Lower leg skin (tissue), 4 donors: ENCODE measurements around the gene HAUS7. TPM values are rescaled to one million over a fixed set of nuclear protein-coding genes. Genes with fewer than 3 reads are reported as not detected.

Source experiments
- DNase-seq, 2 donors: peaks; one replicate each; pipeline ENCODE4 v3.0.0-alpha.2; 2019; ENCODE audit warnings: low spot score in 2 of 2
- H3K4me3 ChIP-seq: fragments of 200-600 bp; sonication (generic); 2 replicates; pipeline ENCODE4 v1.5.1; 2017; ENCODE audit warnings: mild to moderate bottlenecking, low read depth; ENCODE audit not compliant: poor library complexity, severe bottlenecking
- CTCF ChIP-seq, 3 donors: fragments of 450-650 bp; IDR thresholded peaks; one replicate each; pipeline ENCODE4 v1.5.1; 2016; ENCODE audit warnings: antibody characterized with exemption in 3 of 3, mild to moderate bottlenecking in 3 of 3, moderate library complexity in 2 of 3
- POLR2A ChIP-seq, 2 donors: fragments of 450-650 bp; IDR thresholded peaks; one replicate each; pipeline ENCODE4 v1.6.1; 2016 to 2017; ENCODE audit warnings: antibody characterized with exemption in 2 of 2, mild to moderate bottlenecking in 1 of 2, moderate library complexity in 1 of 2
- WGBS, 2 donors: methylation state at CpG; one replicate each; pipeline ENCODE4 v1.1.5; 2018; 5-methylcytosine and 5-hydroxymethylcytosine counted together
- intact Hi-C: fragments of 100-400 bp; cut with DNase I; formaldehyde crosslinking; loops from one replicate; pipeline ENCODE4 v1.15.0; 2023; ENCODE audit warnings: low total_unique reads
- total RNA-seq, 4 donors: library from RNA; depleted of rRNA; stranded (reverse); fragments of >200 nt; gene quantifications; one replicate each; pipeline ENCODE4 v1.1.0, GENCODE V29; 2016

Gene HAUS7
- 10 to 100 TPM in 3 of 4 donors, 1 to 10 TPM in 1; 2.7 to 24.2 (median 13.6) TPM for total RNA-seq

DNA sequence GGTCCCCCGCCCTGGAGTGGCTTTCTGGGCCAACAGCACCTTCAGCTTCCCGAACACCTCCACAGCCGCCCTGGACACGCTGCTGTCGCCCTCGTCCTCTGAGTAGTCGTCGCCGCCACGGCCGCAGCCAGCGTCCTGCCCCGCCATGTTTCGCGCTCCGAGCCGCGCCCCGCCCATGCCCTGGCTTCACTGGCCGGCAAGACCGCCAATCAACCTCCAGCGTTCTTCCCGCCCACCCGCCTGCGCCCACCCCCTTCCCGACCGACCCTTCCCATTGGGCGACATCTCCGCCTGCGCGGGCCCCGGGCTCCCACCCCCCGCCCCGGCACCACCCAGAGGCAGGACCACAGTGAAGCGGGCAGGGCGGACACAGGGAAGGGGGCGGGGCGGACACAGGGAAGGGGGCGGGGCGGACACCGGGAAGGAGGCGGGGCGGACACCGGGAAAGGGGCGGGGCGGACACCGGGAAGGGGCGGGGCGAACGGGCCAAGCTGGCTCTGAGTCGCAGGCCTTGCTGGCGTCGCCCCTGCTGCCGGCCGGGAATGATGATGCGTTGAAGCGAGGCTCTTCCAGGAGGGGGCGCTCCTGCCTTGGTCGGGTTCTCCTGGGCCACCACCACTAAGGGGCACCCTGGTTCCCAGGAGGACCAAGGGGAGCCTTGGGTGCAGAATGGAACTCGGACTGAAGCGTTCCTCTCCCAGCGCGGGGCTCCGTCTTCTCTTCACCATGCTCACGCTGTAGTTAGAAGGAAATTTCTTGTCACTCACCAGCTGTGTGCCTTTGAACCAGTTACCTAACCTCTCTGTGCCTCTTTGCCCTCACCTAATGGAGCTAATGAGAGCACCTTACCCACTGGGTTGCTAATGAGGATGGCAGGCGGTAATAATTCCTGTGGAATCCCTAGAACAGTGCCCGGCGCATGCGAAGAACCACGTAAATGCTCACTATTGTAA is at the start of gene HAUS7:
HAUS7 (minus strand) TSS at position 166 of the 953 bp plus-strand sequence; CDS start at position 147, 19 bp downstream.
- intact Hi-C loops, result no loop called here
- peak; percentile 74 to 96 for DNase-seq
- peak within 1 kb of the TSS; percentile 42 for H3K4me3 ChIP-seq
- WGBS, 2 donors, result 37 to 49% methylated on average over 9 to 57 of the region's 70 CpGs
- no peak for TF ChIP-seq POLR2A (IDR thresholded peaks at IDR 0.05)
- TF ChIP-seq CTCF (IDR thresholded peaks at IDR 0.05), result no peak

GRCh38 chrX:153519569-153520286 is 49.4 kb upstream of the HAUS7 start:
- 40 to 65% methylated on average over 2 to 21 of the region's 21 CpGs for WGBS, 2 donors
- no peak for TF ChIP-seq POLR2A (IDR thresholded peaks at IDR 0.05)
- no peak for TF ChIP-seq CTCF (IDR thresholded peaks at IDR 0.05)
- no peak for DNase-seq
- H3K4me3 ChIP-seq, result no peak overlapping the region
- intact Hi-C loops, result no loop called here

DNA sequence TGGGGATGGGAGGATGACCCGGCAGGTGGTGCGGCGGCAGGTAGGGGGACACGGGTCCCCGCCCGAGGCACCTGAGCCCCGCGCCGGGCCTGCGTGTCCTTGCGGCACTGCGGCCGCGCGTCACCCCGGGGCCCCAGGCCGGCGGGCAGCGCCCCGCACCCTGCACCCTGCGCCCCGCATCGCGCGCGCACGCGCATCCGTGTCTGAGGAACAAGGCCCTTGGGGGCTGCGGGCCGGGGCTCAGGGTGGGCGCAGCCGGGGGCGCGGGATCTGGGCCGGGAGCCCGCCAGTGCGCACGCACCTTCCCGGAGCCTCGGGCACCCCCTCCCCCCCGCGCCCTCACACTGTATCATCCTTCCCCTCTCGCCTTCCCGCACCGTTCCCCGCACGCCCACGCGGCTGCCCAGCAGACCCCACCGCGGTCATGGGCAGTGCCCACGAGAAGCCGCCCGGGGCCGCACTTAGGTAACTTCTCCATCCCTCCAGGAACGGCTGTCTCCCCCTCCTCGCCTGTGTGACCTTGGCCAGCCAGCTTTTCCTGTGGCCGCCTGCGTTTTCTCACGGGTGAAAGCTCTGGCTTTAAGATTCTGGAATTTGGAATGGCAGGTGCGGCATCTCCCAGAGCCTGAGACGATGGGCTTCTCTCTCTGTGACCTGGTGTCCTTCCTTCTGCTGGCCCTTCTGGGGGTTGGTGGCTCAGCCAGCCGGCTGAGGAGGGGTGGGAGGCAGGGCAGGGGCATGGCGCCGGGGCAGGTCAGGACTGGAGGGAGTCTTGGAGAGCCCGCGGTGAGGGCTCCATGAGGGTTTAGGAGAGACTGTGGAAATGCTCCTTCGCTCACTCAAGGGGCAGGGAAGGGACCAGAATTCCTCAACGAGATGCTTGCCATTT is 47.8 kb upstream of the HAUS7 start:
- DNase-seq, result no peak
- 15 to 32% methylated on average over 13 to 31 of the region's 70 CpGs for WGBS, 2 donors
- H3K4me3 ChIP-seq, result no peak overlapping the region
- no peak for TF ChIP-seq POLR2A (IDR thresholded peaks at IDR 0.05)
- no peak for TF ChIP-seq CTCF (IDR thresholded peaks at IDR 0.05)
- intact Hi-C loops, result no loop called here

GRCh38 chrX:153517423-153517822 is 47.0 kb upstream of the HAUS7 start, which contains the start of gene ATP2B3:
ATP2B3 (plus strand) TSS chrX:153517642; CDS start chrX:153536248, 18,606 bp downstream.
- 7 to 29% methylated on average over 3 to 15 of the region's 50 CpGs for WGBS, 2 donors
- intact Hi-C loops, result no loop called here
- no peak for TF ChIP-seq CTCF (IDR thresholded peaks at IDR 0.05)
- no peak for TF ChIP-seq POLR2A (IDR thresholded peaks at IDR 0.05)
- H3K4me3 ChIP-seq, result no peak within 1 kb of the TSS
- no peak for DNase-seq

DNA sequence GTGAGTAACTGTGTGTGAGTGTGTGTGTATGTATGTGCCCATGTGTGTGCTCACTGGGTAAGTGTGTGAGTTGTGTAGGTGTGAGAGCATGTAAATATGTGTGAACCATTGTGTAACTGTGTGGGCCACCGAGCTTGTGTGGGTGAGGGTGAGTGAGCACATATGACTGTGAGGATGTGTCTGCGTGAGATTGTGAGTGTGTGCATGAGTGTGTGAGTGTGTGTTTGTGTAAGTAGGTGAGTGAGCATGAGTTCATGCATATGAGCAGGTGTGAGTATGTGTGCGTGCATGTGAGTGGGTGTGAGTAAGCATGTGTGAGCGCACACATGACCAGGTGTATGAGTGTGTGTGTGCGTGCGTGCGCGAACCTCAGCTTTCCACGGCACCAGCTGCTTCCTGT is 45.7 kb upstream of the HAUS7 start:
- DNase-seq, result no peak
- TF ChIP-seq CTCF (IDR thresholded peaks at IDR 0.05), result no peak
- no peak for TF ChIP-seq POLR2A (IDR thresholded peaks at IDR 0.05)
- intact Hi-C loops, result no loop called here
- WGBS, 2 donors, result 50 to 71% methylated on average over 7 to 9 of the region's 9 CpGs
- no peak overlapping the region for H3K4me3 ChIP-seq
